Measurements from ENCODE around the gene CHRNA9.

GRCh38 chr4:40305328-40306170 is 29.6 kb upstream of the CHRNA9 start:
- TF ChIP-seq CTCF (IDR thresholded peaks at IDR 0.05) (no peak), POLR2A (IDR thresholded peaks at IDR 0.05) (no peak)

Data from heart left ventricle (tissue), 13 donors.